ENCODE data around the gene KIF26B.

KIF26B gene

DNA sequence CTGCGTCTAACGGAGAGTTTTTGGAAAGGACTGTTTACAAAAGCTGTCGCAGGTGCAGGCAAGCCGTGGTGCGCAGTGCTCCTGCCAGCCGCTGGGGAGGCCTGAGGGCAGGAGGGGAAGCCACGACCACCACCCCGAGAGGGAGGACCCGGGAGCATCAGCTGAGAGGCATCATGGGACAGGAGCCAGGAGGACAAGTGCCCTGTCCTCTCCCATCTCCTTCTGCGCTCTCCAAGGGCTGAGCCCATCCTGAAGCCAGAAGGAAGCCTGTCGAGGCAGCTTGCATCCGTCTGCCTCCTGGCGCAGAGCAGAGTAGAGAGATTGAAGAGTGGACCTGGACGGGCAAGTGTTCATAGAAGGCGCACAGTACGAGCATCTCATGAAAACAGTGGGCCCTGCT lies 310.9 kb downstream of the KIF26B start:
- Histone ChIP-seq H3K9me3 (ENCODE audit: control insufficient read depth in 5 of 5, low read length in 5 of 5) (no peaks in the 10 kb centered on the region), H3K9ac (ENCODE audit: low read length in 5 of 5) (no peak overlapping the region), H3K4me3 (ENCODE audit: low read depth in 1 of 5, low read length in 5 of 5) (no peak overlapping the region), H3K27ac (ENCODE audit: low read depth, low read length) (no peak overlapping the region), H3K36me3 (ENCODE audit: control insufficient read depth in 5 of 5, insufficient read depth in 5 of 5, low read length in 5 of 5) (no peaks in the 10 kb centered on the region), H3K27me3 (ENCODE audit: control insufficient read depth in 5 of 5, insufficient read depth in 4 of 5, low read length in 5 of 5) (peaks cover 0 to 7% (median 0%) of the 10 kb centered on the region in 5 donors), H3K4me1 (ENCODE audit: control insufficient read depth in 5 of 5, insufficient read depth in 5 of 5, low read length in 5 of 5) (no peaks in the 10 kb centered on the region)

GRCh38 chr1:245466261-245466660 lies 311.5 kb downstream of the KIF26B start:
- H3K27me3 ChIP-seq (ENCODE audit: control insufficient read depth in 5 of 5, insufficient read depth in 4 of 5, low read length in 5 of 5) = peaks cover 0 to 7% (median 0%) of the 10 kb centered on the region in 5 donors
- no peak overlapping the region for H3K27ac ChIP-seq (ENCODE audit: low read depth, low read length)
- H3K9ac ChIP-seq (ENCODE audit: low read length in 5 of 5) = no peak overlapping the region
- no peaks in the 10 kb centered on the region for H3K36me3 ChIP-seq (ENCODE audit: control insufficient read depth in 5 of 5, insufficient read depth in 5 of 5, low read length in 5 of 5)
- H3K9me3 ChIP-seq (ENCODE audit: control insufficient read depth in 5 of 5, low read length in 5 of 5) = no peaks in the 10 kb centered on the region
- no peaks in the 10 kb centered on the region for H3K4me1 ChIP-seq (ENCODE audit: control insufficient read depth in 5 of 5, insufficient read depth in 5 of 5, low read length in 5 of 5)
- no peak overlapping the region for H3K4me3 ChIP-seq (ENCODE audit: low read depth in 1 of 5, low read length in 5 of 5)

DNA sequence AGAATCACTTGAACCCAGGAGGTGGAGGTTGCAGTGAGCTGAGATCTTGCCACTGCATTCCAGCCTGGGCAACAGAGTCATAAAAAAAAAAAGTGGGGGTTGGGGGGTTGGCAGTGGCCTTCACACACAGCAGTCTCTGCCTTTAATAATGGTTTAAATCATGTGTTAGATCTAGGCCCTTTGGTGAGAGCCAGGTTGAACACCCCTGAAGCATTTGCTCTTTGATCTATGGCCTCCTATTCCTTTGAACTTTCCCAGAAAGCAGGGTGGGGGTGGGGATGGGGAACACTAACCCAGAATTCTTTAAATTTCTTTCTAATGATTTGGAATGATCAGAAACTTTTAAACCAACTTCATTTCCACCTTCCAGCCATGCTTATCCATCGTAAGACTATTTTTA lies 313.0 kb downstream of the KIF26B start:
- Histone ChIP-seq H3K4me1 (ENCODE audit: control insufficient read depth in 5 of 5, insufficient read depth in 5 of 5, low read length in 5 of 5) (no peaks in the 10 kb centered on the region), H3K4me3 (ENCODE audit: low read depth in 1 of 5, low read length in 5 of 5) (no peak overlapping the region), H3K9me3 (ENCODE audit: control insufficient read depth in 5 of 5, low read length in 5 of 5) (no peaks in the 10 kb centered on the region), H3K27me3 (ENCODE audit: control insufficient read depth in 5 of 5, insufficient read depth in 4 of 5, low read length in 5 of 5) (peaks cover 0 to 7% (median 0%) of the 10 kb centered on the region in 5 donors), H3K27ac (ENCODE audit: low read depth, low read length) (no peak overlapping the region), H3K9ac (ENCODE audit: low read length in 5 of 5) (no peak overlapping the region), H3K36me3 (ENCODE audit: control insufficient read depth in 5 of 5, insufficient read depth in 5 of 5, low read length in 5 of 5) (no peaks in the 10 kb centered on the region)

DNA sequence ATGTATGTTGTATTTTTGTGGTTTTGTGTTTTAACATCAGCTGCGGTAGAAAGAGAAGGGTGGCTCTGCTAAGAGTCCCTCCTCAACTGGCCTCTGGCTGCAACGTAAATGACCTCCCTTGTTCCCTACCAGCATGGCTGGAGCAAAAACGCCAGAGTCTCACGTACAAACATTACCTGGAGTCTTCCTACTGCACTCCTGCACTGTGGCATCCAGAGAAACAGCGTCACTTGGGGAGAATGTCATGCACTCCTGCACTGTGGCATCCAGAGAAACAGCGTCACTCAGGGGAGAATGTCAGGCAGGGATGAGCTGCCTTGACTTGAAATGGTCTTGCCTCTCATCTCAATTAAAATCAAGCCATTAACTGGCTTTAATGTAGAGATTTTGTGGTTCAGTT lies 314.2 kb downstream of the KIF26B start:
- H3K9me3 ChIP-seq (ENCODE audit: control insufficient read depth in 5 of 5, low read length in 5 of 5) = no peaks in the 10 kb centered on the region
- H3K27ac ChIP-seq (ENCODE audit: low read depth, low read length) = no peak overlapping the region
- no peak overlapping the region for H3K9ac ChIP-seq (ENCODE audit: low read length in 5 of 5)
- H3K36me3 ChIP-seq (ENCODE audit: control insufficient read depth in 5 of 5, insufficient read depth in 5 of 5, low read length in 5 of 5) = no peaks in the 10 kb centered on the region
- no peaks in the 10 kb centered on the region for H3K4me1 ChIP-seq (ENCODE audit: control insufficient read depth in 5 of 5, insufficient read depth in 5 of 5, low read length in 5 of 5)
- peaks cover 0 to 6% (median 0%) of the 10 kb centered on the region in 5 donors for H3K27me3 ChIP-seq (ENCODE audit: control insufficient read depth in 5 of 5, insufficient read depth in 4 of 5, low read length in 5 of 5)
- no peak overlapping the region for H3K4me3 ChIP-seq (ENCODE audit: low read depth in 1 of 5, low read length in 5 of 5)

GRCh38 chr1:245469734-245470133 lies 314.9 kb downstream of the KIF26B start:
- Histone ChIP-seq H3K27ac (ENCODE audit: low read depth, low read length) (no peak overlapping the region), H3K27me3 (ENCODE audit: control insufficient read depth in 5 of 5, insufficient read depth in 4 of 5, low read length in 5 of 5) (peaks cover 0 to 6% (median 0%) of the 10 kb centered on the region in 5 donors), H3K9me3 (ENCODE audit: control insufficient read depth in 5 of 5, low read length in 5 of 5) (no peaks in the 10 kb centered on the region), H3K4me3 (ENCODE audit: low read depth in 1 of 5, low read length in 5 of 5) (no peak overlapping the region), H3K36me3 (ENCODE audit: control insufficient read depth in 5 of 5, insufficient read depth in 5 of 5, low read length in 5 of 5) (no peaks in the 10 kb centered on the region), H3K4me1 (ENCODE audit: control insufficient read depth in 5 of 5, insufficient read depth in 5 of 5, low read length in 5 of 5) (no peaks in the 10 kb centered on the region), H3K9ac (ENCODE audit: low read length in 5 of 5) (no peak overlapping the region)

- Histone ChIP-seq H3K9ac (ENCODE audit: low read length in 5 of 5) (no peak overlapping the region), H3K27me3 (ENCODE audit: control insufficient read depth in 5 of 5, insufficient read depth in 4 of 5, low read length in 5 of 5) (no peaks in the 10 kb centered on the region), H3K36me3 (ENCODE audit: control insufficient read depth in 5 of 5, insufficient read depth in 5 of 5, low read length in 5 of 5) (no peaks in the 10 kb centered on the region), H3K4me3 (ENCODE audit: low read depth in 1 of 5, low read length in 5 of 5) (no peak overlapping the region), H3K4me1 (ENCODE audit: control insufficient read depth in 5 of 5, insufficient read depth in 5 of 5, low read length in 5 of 5) (peaks cover 0 to under 1% (median 0%) of the 10 kb centered on the region in 5 donors), H3K9me3 (ENCODE audit: control insufficient read depth in 5 of 5, low read length in 5 of 5) (no peaks in the 10 kb centered on the region), H3K27ac (ENCODE audit: low read depth, low read length) (no peak overlapping the region)
These were observed 320.3 kb downstream of the KIF26B start for GRCh38 chr1:245475126-245475525.

GRCh38 chr1:245475961-245476516 lies 321.3 kb downstream of the KIF26B start:
- Histone ChIP-seq H3K9me3 (ENCODE audit: control insufficient read depth in 5 of 5, low read length in 5 of 5) (no peaks in the 10 kb centered on the region), H3K27ac (ENCODE audit: low read depth, low read length) (no peak overlapping the region), H3K9ac (ENCODE audit: low read length in 5 of 5) (no peak overlapping the region), H3K4me3 (ENCODE audit: low read depth in 1 of 5, low read length in 5 of 5) (no peak overlapping the region), H3K27me3 (ENCODE audit: control insufficient read depth in 5 of 5, insufficient read depth in 4 of 5, low read length in 5 of 5) (no peaks in the 10 kb centered on the region), H3K36me3 (ENCODE audit: control insufficient read depth in 5 of 5, insufficient read depth in 5 of 5, low read length in 5 of 5) (no peaks in the 10 kb centered on the region), H3K4me1 (ENCODE audit: control insufficient read depth in 5 of 5, insufficient read depth in 5 of 5, low read length in 5 of 5) (peaks cover 0 to 9% (median 2%) of the 10 kb centered on the region in 5 donors)

- Histone ChIP-seq H3K36me3 (ENCODE audit: control insufficient read depth in 5 of 5, insufficient read depth in 5 of 5, low read length in 5 of 5) (no peaks in the 10 kb centered on the region), H3K4me3 (ENCODE audit: low read depth in 1 of 5, low read length in 5 of 5) (no peak overlapping the region), H3K27ac (ENCODE audit: low read depth, low read length) (no peak overlapping the region), H3K9me3 (ENCODE audit: control insufficient read depth in 5 of 5, low read length in 5 of 5) (no peaks in the 10 kb centered on the region), H3K4me1 (ENCODE audit: control insufficient read depth in 5 of 5, insufficient read depth in 5 of 5, low read length in 5 of 5) (peaks cover 0 to 13% (median 5%) of the 10 kb centered on the region in 5 donors), H3K27me3 (ENCODE audit: control insufficient read depth in 5 of 5, insufficient read depth in 4 of 5, low read length in 5 of 5) (no peaks in the 10 kb centered on the region), H3K9ac (ENCODE audit: low read length in 5 of 5) (no peak overlapping the region)
These were observed 323.2 kb downstream of the KIF26B start for GRCh38 chr1:245477941-245478340.

- no peak overlapping the region for H3K4me3 ChIP-seq (ENCODE audit: low read depth in 1 of 5, low read length in 5 of 5)
- H3K36me3 ChIP-seq (ENCODE audit: control insufficient read depth in 5 of 5, insufficient read depth in 5 of 5, low read length in 5 of 5) = no peaks in the 10 kb centered on the region
- H3K27ac ChIP-seq (ENCODE audit: low read depth, low read length) = no peak overlapping the region
- no peaks in the 10 kb centered on the region for H3K27me3 ChIP-seq (ENCODE audit: control insufficient read depth in 5 of 5, insufficient read depth in 4 of 5, low read length in 5 of 5)
- peaks cover 0 to 14% (median 7%) of the 10 kb centered on the region in 5 donors for H3K4me1 ChIP-seq (ENCODE audit: control insufficient read depth in 5 of 5, insufficient read depth in 5 of 5, low read length in 5 of 5)
- H3K9me3 ChIP-seq (ENCODE audit: control insufficient read depth in 5 of 5, low read length in 5 of 5) = no peaks in the 10 kb centered on the region
- H3K9ac ChIP-seq (ENCODE audit: low read length in 5 of 5) = no peak overlapping the region
These were observed 325.8 kb downstream of the KIF26B start for GRCh38 chr1:245480393-245481120.

DNA sequence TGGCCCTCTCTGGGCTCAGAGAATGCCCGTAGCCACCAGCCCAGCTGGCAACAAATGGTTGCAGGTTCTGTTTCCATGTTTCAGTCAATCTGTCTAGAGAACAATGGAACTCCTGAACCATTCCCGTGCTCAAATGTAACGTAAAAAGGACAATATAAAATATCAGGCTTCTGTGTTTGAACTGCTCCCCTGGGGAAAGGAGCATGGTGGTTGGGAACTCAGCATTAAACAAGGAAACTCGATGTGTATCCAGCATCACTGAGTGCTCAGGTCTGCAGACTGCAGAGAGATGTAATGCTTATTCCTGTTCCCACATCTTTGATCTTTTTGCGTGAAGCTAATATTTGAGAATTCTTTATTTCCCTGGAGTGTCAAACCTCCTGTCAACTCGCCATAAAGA lies 326.5 kb downstream of the KIF26B start:
- peaks cover 0 to 21% (median 11%) of the 10 kb centered on the region in 5 donors for H3K4me1 ChIP-seq (ENCODE audit: control insufficient read depth in 5 of 5, insufficient read depth in 5 of 5, low read length in 5 of 5)
- no peak overlapping the region for H3K9ac ChIP-seq (ENCODE audit: low read length in 5 of 5)
- H3K4me3 ChIP-seq (ENCODE audit: low read depth in 1 of 5, low read length in 5 of 5) = no peak overlapping the region
- no peaks in the 10 kb centered on the region for H3K9me3 ChIP-seq (ENCODE audit: control insufficient read depth in 5 of 5, low read length in 5 of 5)
- H3K27ac ChIP-seq (ENCODE audit: low read depth, low read length) = no peak overlapping the region
- H3K36me3 ChIP-seq (ENCODE audit: control insufficient read depth in 5 of 5, insufficient read depth in 5 of 5, low read length in 5 of 5) = no peaks in the 10 kb centered on the region
- H3K27me3 ChIP-seq (ENCODE audit: control insufficient read depth in 5 of 5, insufficient read depth in 4 of 5, low read length in 5 of 5) = no peaks in the 10 kb centered on the region
